H9 (cell line): ENCODE measurements around the gene VIT. TPM values are rescaled to one million over a fixed set of nuclear protein-coding genes. Genes with fewer than 3 reads are reported as not detected.

ENCODE experiments used
- DNase-seq: peaks from one replicate; pipeline ENCODE4 v3.0.0-alpha.2; 2017
- H2AFZ ChIP-seq: one replicate; pipeline ENCODE4 v1.6.1; 2013; ENCODE audit warnings: mild to moderate bottlenecking, low read length, control low read depth, moderate library complexity
- H2AK5ac ChIP-seq: 2 replicates; pipeline ENCODE4 v1.6.1; 2013; ENCODE audit warnings: low read length, control low read depth, mixed read lengths; ENCODE audit not compliant: insufficient read length
- H2BK120ac ChIP-seq: one replicate; pipeline ENCODE4 v1.6.1; 2013; ENCODE audit warnings: low read depth, mild to moderate bottlenecking, low read length, control low read depth, inconsistent platforms; ENCODE audit not compliant: poor library complexity, severe bottlenecking
- H2BK12ac ChIP-seq: 2 replicates; pipeline ENCODE4 v1.6.1; 2013; ENCODE audit warnings: low read length, control low read depth, mixed read lengths, low read depth; ENCODE audit not compliant: insufficient read length
- H2BK15ac ChIP-seq: 2 replicates; pipeline ENCODE4 v1.6.1; 2013; ENCODE audit warnings: low read depth, low read length, control low read depth
- H2BK20ac ChIP-seq: one replicate; pipeline ENCODE4 v1.6.1; 2013; ENCODE audit warnings: low read depth, mild to moderate bottlenecking, low read length, control low read depth, inconsistent platforms; ENCODE audit not compliant: poor library complexity, severe bottlenecking
- H2BK5ac ChIP-seq: 2 replicates; pipeline ENCODE4 v1.6.1; 2013; ENCODE audit warnings: low read length, control low read depth, mixed read lengths; ENCODE audit not compliant: insufficient read length
- H3K14ac ChIP-seq: 2 replicates; pipeline ENCODE4 v1.6.1; 2013; ENCODE audit warnings: low read length, control low read depth; ENCODE audit not compliant: insufficient read depth
- H3K18ac ChIP-seq: 2 replicates; pipeline ENCODE4 v1.6.1; 2013; ENCODE audit warnings: low read depth, mild to moderate bottlenecking, mixed read lengths, low read length, control low read depth; ENCODE audit not compliant: insufficient read length
- H3K23ac ChIP-seq: 2 replicates; pipeline ENCODE4 v1.6.1; 2013; ENCODE audit warnings: low read length, control low read depth, mixed read lengths, low read depth; ENCODE audit not compliant: insufficient read length
- H3K23me2 ChIP-seq: 2 replicates; pipeline ENCODE4 v1.6.1; 2013; ENCODE audit warnings: low read depth, mild to moderate bottlenecking, mixed read lengths, low read length, control low read depth; ENCODE audit not compliant: insufficient read length, poor library complexity, severe bottlenecking
- H3K27ac ChIP-seq: 2 replicates; pipeline ENCODE4 v1.5.1; 2013; ENCODE audit warnings: low read length, control low read depth, mixed read lengths, low read depth; ENCODE audit not compliant: insufficient read length
- H3K27me3 ChIP-seq: 2 replicates; pipeline ENCODE4 v1.6.1; 2013; ENCODE audit warnings: low read length, control low read depth, inconsistent platforms; ENCODE audit not compliant: insufficient read depth
- H3K4ac ChIP-seq: 2 replicates; pipeline ENCODE4 v1.6.1; 2013; ENCODE audit warnings: low read depth, mild to moderate bottlenecking, control low read depth, inconsistent platforms, low read length, moderate library complexity
- H3K4me1 ChIP-seq: 2 replicates; pipeline ENCODE4 v1.6.1; 2013; ENCODE audit warnings: low read length, control low read depth, inconsistent platforms; ENCODE audit not compliant: insufficient read depth
- H3K4me2 ChIP-seq: 2 replicates; pipeline ENCODE4 v1.6.1; 2013; ENCODE audit warnings: low read length, control low read depth, mixed read lengths; ENCODE audit not compliant: insufficient read length, insufficient read depth
- H3K56ac ChIP-seq: 2 replicates; pipeline ENCODE4 v1.6.1; 2013; ENCODE audit warnings: low read depth, mild to moderate bottlenecking, mixed read lengths, low read length, control low read depth; ENCODE audit not compliant: insufficient read length
- H3K79me1 ChIP-seq: 2 replicates; pipeline ENCODE4 v1.6.1; 2013; ENCODE audit warnings: low read depth, mild to moderate bottlenecking, moderate library complexity, low read length, control low read depth, inconsistent platforms; ENCODE audit not compliant: insufficient read depth, poor library complexity, severe bottlenecking
- H3K79me2 ChIP-seq: 2 replicates; pipeline ENCODE4 v1.6.1; 2013; ENCODE audit warnings: low read length, control low read depth, inconsistent platforms; ENCODE audit not compliant: insufficient read depth
- H3K9ac ChIP-seq: 2 replicates; pipeline ENCODE4 v1.6.1; 2013; ENCODE audit warnings: low read length, control low read depth, mixed read lengths; ENCODE audit not compliant: insufficient read length; ENCODE audit errors: extremely low read depth
- H3K9me3 ChIP-seq: one replicate; pipeline ENCODE4 v1.6.1; 2013; ENCODE audit warnings: low read depth, low read length, inconsistent platforms; ENCODE audit not compliant: control insufficient read depth
- H3T11ph ChIP-seq: one replicate; pipeline ENCODE4 v1.6.1; 2013; ENCODE audit warnings: mild to moderate bottlenecking, low read length, control low read depth, inconsistent platforms
- H4K20me1 ChIP-seq: one replicate; pipeline ENCODE4 v1.6.1; 2013; ENCODE audit not compliant: control insufficient read depth, insufficient read length, insufficient read depth
- H4K5ac ChIP-seq: 2 replicates; pipeline ENCODE4 v1.6.1; 2013; ENCODE audit warnings: low read depth, mild to moderate bottlenecking, mixed read lengths, low read length, control low read depth; ENCODE audit not compliant: insufficient read length
- H4K8ac ChIP-seq: replicated peaks from 2 replicates; pipeline ENCODE4 v1.6.1; 2013; ENCODE audit warnings: low read length, control low read depth, mixed read lengths, low read depth; ENCODE audit not compliant: insufficient read length
- H4K91ac ChIP-seq: 2 replicates; pipeline ENCODE4 v1.6.1; 2013; ENCODE audit warnings: low read depth, mild to moderate bottlenecking, moderate library complexity, mixed read lengths, low read length, control low read depth; ENCODE audit not compliant: insufficient read length
- H3K27ac Mint-ChIP-seq, 3 experiments: 2 replicates in 2 of 3; 3 replicates in 1 of 3; pipeline ENCODE4 v1.8.0; 2020 to 2021; ENCODE audit warnings: mixed read lengths in 3 of 3, mild to moderate bottlenecking in 1 of 3, moderate library complexity in 1 of 3
- H3K27me3 Mint-ChIP-seq: 2 replicates; pipeline ENCODE4 v1.8.0; 2021; ENCODE audit warnings: low read depth, mild to moderate bottlenecking, moderate library complexity, mixed read lengths
- H3K36me3 Mint-ChIP-seq, 3 experiments: 2 replicates in 2 of 3; 3 replicates in 1 of 3; pipeline ENCODE4 v1.8.0; 2020 to 2021; ENCODE audit warnings: low read depth in 3 of 3, mixed read lengths in 3 of 3; ENCODE audit not compliant: insufficient read depth in 1 of 3
- H3K4me1 Mint-ChIP-seq, 2 experiments: 2 replicates each; pipeline ENCODE4 v1.8.0; 2020; ENCODE audit warnings: mixed read lengths in 2 of 2
- H3K4me3 Mint-ChIP-seq, 2 experiments: 2 replicates in 1 of 2; 3 replicates in 1 of 2; pipeline ENCODE4 v1.8.0; 2020 to 2021; ENCODE audit warnings: mild to moderate bottlenecking in 2 of 2, mixed read lengths in 2 of 2, moderate library complexity in 1 of 2
- H3K9me3 Mint-ChIP-seq, 2 experiments: 2 replicates in 1 of 2; 3 replicates in 1 of 2; pipeline ENCODE4 v1.8.0; 2020; ENCODE audit warnings: mild to moderate bottlenecking in 2 of 2, mixed read lengths in 2 of 2, moderate library complexity in 1 of 2
- WGBS: extraction: QIAGEN DNeasy Blood & Tissue Kit; methylation state at CpG from one replicate; pipeline ENCODE4 v1.1.7; 2013; ENCODE audit warnings: missing lambda C conversion rate, low lambda C conversion rate, mixed read lengths; ENCODE audit not compliant: insufficient read length; ENCODE audit errors: extremely low coverage; 5-methylcytosine and 5-hydroxymethylcytosine counted together
- total RNA-seq: library from RNA; stranded (reverse); gene quantifications from 2 replicates; pipeline ENCODE4 v1.2.1, GENCODE V29; 2021
- TF ChIP-seq, protein P1 (sequence below): fragments of 200-600 bp; sonication (generic); conservative IDR thresholded peaks from 3 replicates; pipeline ENCODE4 v1.8.0; 2021; ENCODE audit warnings: antibody characterized with exemption, mild to moderate bottlenecking

Gene VIT
- total RNA-seq, 1 experiment from 2014 or later: 0.15 TPM

DNA sequence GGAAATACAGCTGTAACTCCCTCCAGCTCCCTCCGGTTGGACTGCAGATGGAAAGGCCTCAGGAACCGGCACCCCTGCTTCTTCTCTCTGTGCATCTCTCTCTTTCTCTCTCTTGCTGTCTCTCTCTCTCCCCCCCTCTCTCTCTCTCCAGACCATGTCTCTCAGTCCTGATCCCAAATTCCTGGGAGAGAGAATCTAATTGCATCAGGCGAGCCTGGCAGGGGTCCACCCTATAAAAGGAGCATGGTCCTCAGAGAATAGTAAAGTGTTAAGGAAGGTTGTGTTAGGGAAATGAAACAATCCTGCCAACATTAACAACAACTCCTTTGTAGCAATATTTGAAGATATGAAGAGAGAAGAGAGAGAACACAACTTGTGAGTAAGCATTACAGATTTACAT, 36.7 kb downstream of the VIT start:
- DNase-seq: no peak
- no peak overlapping the region for H3K4me3 Mint-ChIP-seq
- H3K27ac Mint-ChIP-seq: 0 out of 7 replicates have a peak overlapping the region, but pooled peaks of 1 of the 3 experiments have one; percentile 14
- Histone ChIP-seq H2AFZ (no peak overlapping the region), H4K5ac (no peak overlapping the region), H3K27me3 (no peaks in the 10 kb centered on the region), H3K4me2 (no peak overlapping the region), H3K23me2 (no peaks in the 10 kb centered on the region), H2BK120ac (no peak overlapping the region), H2BK5ac (no peak overlapping the region), H3T11ph (no peak overlapping the region), H3K56ac (no peak overlapping the region), H2AK5ac (no peak overlapping the region), H3K23ac (no peak overlapping the region), H4K8ac (no peak overlapping the region), H3K79me1 (no peaks in the 10 kb centered on the region), H4K91ac (no peak overlapping the region), H3K14ac (no peak overlapping the region), H2BK20ac (no peak overlapping the region), H3K27ac (no peak overlapping the region), H3K4ac (no peak overlapping the region), H3K79me2 (no peaks in the 10 kb centered on the region), H3K9ac (no peak overlapping the region), H3K18ac (no peak overlapping the region), H3K4me1 (peaks cover 5% of the 10 kb centered on the region; the same call in 1 of the 2 replicates), H2BK15ac (no peak overlapping the region), H4K20me1 (no peaks in the 10 kb centered on the region), H3K9me3 (peaks cover 5% of the 10 kb centered on the region), H2BK12ac (no peak overlapping the region)
- peaks cover 1 to 12% (median 8%) of the 10 kb centered on the region in 3 experiments; a peak in 6 of 7 replicates for H3K36me3 Mint-ChIP-seq
- no CpG with 5 or more reads among the region's 3 CpGs for WGBS
- TF ChIP-seq, protein P1, sequence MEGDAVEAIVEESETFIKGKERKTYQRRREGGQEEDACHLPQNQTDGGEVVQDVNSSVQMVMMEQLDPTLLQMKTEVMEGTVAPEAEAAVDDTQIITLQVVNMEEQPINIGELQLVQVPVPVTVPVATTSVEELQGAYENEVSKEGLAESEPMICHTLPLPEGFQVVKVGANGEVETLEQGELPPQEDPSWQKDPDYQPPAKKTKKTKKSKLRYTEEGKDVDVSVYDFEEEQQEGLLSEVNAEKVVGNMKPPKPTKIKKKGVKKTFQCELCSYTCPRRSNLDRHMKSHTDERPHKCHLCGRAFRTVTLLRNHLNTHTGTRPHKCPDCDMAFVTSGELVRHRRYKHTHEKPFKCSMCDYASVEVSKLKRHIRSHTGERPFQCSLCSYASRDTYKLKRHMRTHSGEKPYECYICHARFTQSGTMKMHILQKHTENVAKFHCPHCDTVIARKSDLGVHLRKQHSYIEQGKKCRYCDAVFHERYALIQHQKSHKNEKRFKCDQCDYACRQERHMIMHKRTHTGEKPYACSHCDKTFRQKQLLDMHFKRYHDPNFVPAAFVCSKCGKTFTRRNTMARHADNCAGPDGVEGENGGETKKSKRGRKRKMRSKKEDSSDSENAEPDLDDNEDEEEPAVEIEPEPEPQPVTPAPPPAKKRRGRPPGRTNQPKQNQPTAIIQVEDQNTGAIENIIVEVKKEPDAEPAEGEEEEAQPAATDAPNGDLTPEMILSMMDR: no peak
- no peaks in the 10 kb centered on the region; the same call in 1 of the 2 replicates for H3K27me3 Mint-ChIP-seq
- peaks cover 7 to 9% of the 10 kb centered on the region in 2 experiments; a peak in 3 of 5 replicates for H3K9me3 Mint-ChIP-seq
- peaks cover 38 to 39% of the 10 kb centered on the region in 2 experiments for H3K4me1 Mint-ChIP-seq
